Muscle of leg (tissue), 11 donors: ENCODE data around the gene TCERG1L. TPM values are rescaled to one million over a fixed set of nuclear protein-coding genes. Genes with fewer than 3 reads are reported as not detected.

Source experiments
- DNase-seq: peaks from one replicate; pipeline ENCODE4 v3.0.0; 2013
- H3K27ac ChIP-seq: one replicate; pipeline ENCODE4 v1.5.1; 2013; ENCODE audit warnings: mild to moderate bottlenecking, low read length, control low read depth
- H3K27me3 ChIP-seq: one replicate; pipeline ENCODE4 v1.6.1; 2013; ENCODE audit warnings: low read length; ENCODE audit not compliant: control insufficient read depth, insufficient read depth
- H3K36me3 ChIP-seq: one replicate; pipeline ENCODE4 v1.6.1; 2013; ENCODE audit warnings: low read length; ENCODE audit not compliant: control insufficient read depth, insufficient read depth
- H3K4me1 ChIP-seq: one replicate; pipeline ENCODE4 v1.6.1; 2013; ENCODE audit warnings: low read length; ENCODE audit not compliant: control insufficient read depth, insufficient read depth
- H3K4me3 ChIP-seq: one replicate; pipeline ENCODE4 v1.5.1; 2013; ENCODE audit warnings: low read length, control low read depth
- H3K9me3 ChIP-seq: replicated peaks from 2 replicates; pipeline ENCODE4 v1.6.1; 2013; ENCODE audit warnings: low read depth, low read length; ENCODE audit not compliant: control insufficient read depth
- WGBS: methylation state at CpG from one replicate; pipeline ENCODE4 v1.1.5; 2013; ENCODE audit warnings: missing lambda C conversion rate; ENCODE audit not compliant: insufficient coverage; 5-methylcytosine and 5-hydroxymethylcytosine counted together
- polyA plus RNA-seq, 8 donors: library from polyadenylated mRNA; unstranded; fragments of 120-200 nt; gene quantifications; one replicate each; pipeline versions ENCODE4 v1.2.1 to v1.2.3, GENCODE V29; 2013; ENCODE audit warnings: inconsistent platforms in 1 of 8, low replicate concordance in 1 of 8; ENCODE audit not compliant: insufficient read length in 8 of 8, insufficient read depth in 1 of 8
- total RNA-seq: library from RNA; stranded (reverse); fragments of 120-200 nt; gene quantifications from one replicate; pipeline ENCODE4 v1.2.4, GENCODE V29; 2013

Gene TCERG1L
- total and polyA plus RNA-seq, 9 donors, result 0.04 to 1.1 (median 0.15) TPM

DNA sequence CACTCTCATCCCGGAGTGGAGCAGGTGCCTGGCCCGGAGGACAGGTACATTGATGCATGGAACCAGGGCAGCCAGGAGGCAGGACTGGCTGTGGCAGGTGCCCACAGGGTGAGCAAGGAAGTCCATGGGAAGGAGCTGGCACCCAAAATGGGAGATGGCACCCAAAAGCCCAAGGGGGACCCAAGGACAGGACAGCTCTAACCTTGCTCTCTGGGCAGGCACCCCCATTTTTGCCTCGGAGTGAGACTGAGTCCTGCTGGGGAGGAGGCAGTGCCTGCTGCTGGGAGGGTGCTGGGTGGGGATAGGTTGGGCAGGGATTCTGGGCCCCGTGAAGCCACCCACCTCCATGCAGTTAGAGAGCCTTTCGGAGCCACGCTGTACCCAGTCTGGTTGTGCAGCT lies 234.5 kb downstream of the TCERG1L start:
- no peak for DNase-seq
- Histone ChIP-seq H3K36me3 (no peaks in the 10 kb centered on the region), H3K27me3 (no peaks in the 10 kb centered on the region), H3K4me1 (peaks cover 4% of the 10 kb centered on the region), H3K4me3 (no peak overlapping the region), H3K27ac (no peak overlapping the region), H3K9me3 (no peaks in the 10 kb centered on the region)
- WGBS, result 79% methylated on average over 4 of the region's 6 CpGs

GRCh38 chr10:131076356-131076755 lies 235.2 kb downstream of the TCERG1L start:
- Histone ChIP-seq H3K27ac (no peak overlapping the region), H3K9me3 (no peaks in the 10 kb centered on the region), H3K4me1 (peaks cover 4% of the 10 kb centered on the region), H3K4me3 (no peak overlapping the region), H3K36me3 (no peaks in the 10 kb centered on the region), H3K27me3 (no peaks in the 10 kb centered on the region)
- 82% methylated on average over 7 of the region's 8 CpGs for WGBS
- DNase-seq, result no peak

DNA sequence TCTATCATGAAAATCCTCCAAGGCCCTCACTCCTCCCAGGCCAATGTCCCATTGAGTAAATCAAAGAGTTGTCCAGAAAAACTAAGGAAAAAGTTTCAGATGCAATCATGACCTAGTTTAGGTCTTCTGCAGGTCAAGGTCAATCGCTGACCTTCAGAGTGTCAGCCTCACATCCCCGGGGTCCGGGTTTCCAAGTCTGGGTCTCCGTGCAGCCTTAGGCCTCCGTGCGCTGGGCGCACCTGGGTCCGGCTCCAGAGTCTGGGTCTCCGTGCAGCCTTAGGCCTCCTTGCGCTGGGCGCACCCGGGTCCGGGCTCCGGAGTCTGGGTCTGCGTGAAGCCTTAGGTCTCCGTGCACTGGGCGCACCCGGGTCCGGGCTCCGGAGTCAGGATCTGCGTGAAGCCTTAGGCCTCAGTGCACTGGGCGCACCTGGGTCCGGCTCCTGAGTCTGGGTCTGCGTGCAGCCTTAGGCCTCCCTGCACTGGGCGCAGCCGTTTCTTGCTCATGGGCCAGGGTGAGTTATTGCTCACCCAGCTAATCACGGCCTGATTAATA lies 236.2 kb downstream of the TCERG1L start:
- no peaks in the 10 kb centered on the region for H3K27me3 ChIP-seq
- no peaks in the 10 kb centered on the region for H3K36me3 ChIP-seq
- no peak overlapping the region for H3K4me3 ChIP-seq
- H3K27ac ChIP-seq, result no peak overlapping the region
- H3K9me3 ChIP-seq, result no peaks in the 10 kb centered on the region
- 96% methylated on average over 27 of the region's 27 CpGs for WGBS
- H3K4me1 ChIP-seq, result peaks cover 4% of the 10 kb centered on the region
- DNase-seq, result no peak

DNA sequence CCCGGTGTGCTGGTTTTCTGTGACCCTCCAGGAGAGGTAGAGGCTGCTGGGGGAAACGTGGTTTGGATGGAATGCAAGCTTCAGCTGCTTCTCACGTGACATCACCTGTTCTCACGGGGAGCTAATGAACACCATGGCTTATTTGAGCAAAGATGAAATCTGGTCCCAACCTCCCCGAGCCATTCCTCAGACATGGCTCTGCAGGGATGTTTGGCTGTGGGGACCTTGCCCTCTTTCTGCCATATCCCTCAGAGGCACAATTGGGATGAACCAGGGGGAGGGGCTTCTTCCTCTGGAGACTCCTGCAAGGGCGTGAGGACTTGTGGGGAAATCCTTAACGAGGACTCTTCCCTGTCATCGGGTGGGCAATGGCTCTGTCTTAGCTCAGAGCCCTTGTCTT lies 236.8 kb downstream of the TCERG1L start:
- Histone ChIP-seq H3K4me3 (no peak overlapping the region), H3K9me3 (no peaks in the 10 kb centered on the region)
- WGBS, result 84% methylated on average over 7 of the region's 8 CpGs

GRCh38 chr10:131073469-131074035 lies 238.0 kb downstream of the TCERG1L start:
- Histone ChIP-seq H3K4me3 (no peak overlapping the region), H3K36me3 (no peaks in the 10 kb centered on the region), H3K9me3 (no peaks in the 10 kb centered on the region), H3K27me3 (no peaks in the 10 kb centered on the region), H3K27ac (no peak overlapping the region), H3K4me1 (peaks cover 4% of the 10 kb centered on the region)
- WGBS, result 53% methylated on average over 10 of the region's 11 CpGs
- no peak for DNase-seq

More for the DNA sequence above, 236.8 kb downstream of the TCERG1L start:
- Histone ChIP-seq H3K4me1 (peaks cover 4% of the 10 kb centered on the region), H3K27ac (no peak overlapping the region), H3K36me3 (no peaks in the 10 kb centered on the region), H3K27me3 (no peaks in the 10 kb centered on the region)
- no peak for DNase-seq

DNA sequence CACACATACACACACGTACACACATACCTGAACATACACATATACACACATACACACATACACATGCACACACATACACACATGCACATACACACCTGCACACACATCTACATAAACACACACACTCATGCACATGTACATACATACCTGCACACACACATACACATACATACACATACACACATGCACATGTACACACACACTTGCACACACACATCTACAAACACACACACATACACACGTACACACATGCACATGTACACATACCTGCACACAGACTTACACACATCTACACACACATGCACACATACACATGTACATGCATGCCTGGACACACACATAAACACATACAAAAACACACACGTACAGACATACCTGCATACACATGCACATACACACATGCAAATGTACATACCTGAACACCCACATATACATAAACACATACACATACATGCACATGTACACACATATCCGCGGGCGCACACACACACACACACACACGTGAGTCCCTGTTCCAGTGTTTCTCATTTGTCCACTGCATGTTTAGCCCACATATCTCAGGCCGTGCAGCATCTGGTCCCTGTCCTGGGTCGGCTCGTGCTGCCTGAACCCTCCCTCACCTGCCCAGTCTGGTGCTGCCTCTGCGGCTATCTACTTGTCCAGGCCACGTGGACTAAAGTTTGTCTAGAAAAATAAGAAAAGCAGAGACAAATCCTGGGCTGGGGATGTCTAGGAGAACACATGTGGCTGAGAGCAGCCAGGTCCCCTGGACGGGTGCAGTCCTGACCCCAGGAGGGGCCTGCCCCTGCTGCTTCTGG lies 238.7 kb downstream of the TCERG1L start:
- no peak for DNase-seq
- Histone ChIP-seq H3K4me1 (peaks cover 4% of the 10 kb centered on the region), H3K4me3 (no peak overlapping the region), H3K27me3 (peaks cover 5% of the 10 kb centered on the region), H3K27ac (no peak overlapping the region), H3K36me3 (no peaks in the 10 kb centered on the region), H3K9me3 (no peaks in the 10 kb centered on the region)
- WGBS, result 85% methylated on average over 10 of the region's 13 CpGs

DNA sequence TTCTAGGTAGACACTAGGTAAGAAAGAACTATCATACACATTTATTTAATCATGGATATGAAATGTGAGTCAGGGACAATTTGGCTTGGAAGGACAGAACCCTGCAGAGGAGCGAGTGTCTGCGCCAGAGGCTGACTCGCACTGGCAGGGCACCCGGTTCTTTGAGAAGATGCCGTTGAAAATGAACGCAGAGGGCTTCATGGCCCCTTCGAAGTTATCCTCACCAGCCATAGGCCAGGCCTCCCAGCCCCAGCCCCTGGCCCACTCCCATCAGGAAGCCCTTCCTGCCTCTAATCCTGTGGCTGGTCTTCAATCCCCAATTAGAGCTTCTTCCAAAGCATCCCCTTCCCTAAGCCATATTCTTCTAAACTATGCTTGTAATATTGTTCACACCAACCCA lies 239.8 kb downstream of the TCERG1L start:
- 79% methylated on average over 7 of the region's 7 CpGs for WGBS
- no peaks in the 10 kb centered on the region for H3K36me3 ChIP-seq
- no peak overlapping the region for H3K27ac ChIP-seq
- H3K9me3 ChIP-seq, result no peaks in the 10 kb centered on the region
- H3K4me3 ChIP-seq, result no peak overlapping the region
- peaks cover 9% of the 10 kb centered on the region for H3K27me3 ChIP-seq
- DNase-seq, result no peak
- peaks cover 4% of the 10 kb centered on the region for H3K4me1 ChIP-seq

- Histone ChIP-seq H3K27ac (no peak overlapping the region), H3K4me1 (peaks cover 4% of the 10 kb centered on the region), H3K27me3 (peaks cover 9% of the 10 kb centered on the region), H3K9me3 (no peaks in the 10 kb centered on the region), H3K4me3 (no peak overlapping the region), H3K36me3 (no peaks in the 10 kb centered on the region)
- WGBS, result 85% methylated on average over 6 of the region's 7 CpGs
- no peak for DNase-seq
Measured at GRCh38 chr10:131070856-131071255, 240.7 kb downstream of the TCERG1L start.

GRCh38 chr10:131068760-131069159 lies 242.8 kb downstream of the TCERG1L start:
- H3K4me1 ChIP-seq, result peaks cover 4% of the 10 kb centered on the region
- H3K9me3 ChIP-seq, result no peaks in the 10 kb centered on the region
- no peak overlapping the region for H3K4me3 ChIP-seq
- peaks cover 9% of the 10 kb centered on the region for H3K27me3 ChIP-seq
- no peak overlapping the region for H3K27ac ChIP-seq
- no peak for DNase-seq
- no peaks in the 10 kb centered on the region for H3K36me3 ChIP-seq
- WGBS, result no CpG with 5 or more reads among the region's 6 CpGs

GRCh38 chr10:131068311-131068710 lies 243.2 kb downstream of the TCERG1L start:
- DNase-seq, result no peak
- Histone ChIP-seq H3K36me3 (no peaks in the 10 kb centered on the region), H3K4me1 (peaks cover under 1% of the 10 kb centered on the region), H3K4me3 (no peak overlapping the region), H3K27me3 (peaks cover 9% of the 10 kb centered on the region), H3K9me3 (no peaks in the 10 kb centered on the region), H3K27ac (no peak overlapping the region)
- 82% methylated on average over 11 of the region's 16 CpGs for WGBS
